ENCODE data around the gene IRX3.
A peak's percentile ranks its signal among the peaks of the same experiment; 100 is the strongest.

The IRX3 gene

DNA sequence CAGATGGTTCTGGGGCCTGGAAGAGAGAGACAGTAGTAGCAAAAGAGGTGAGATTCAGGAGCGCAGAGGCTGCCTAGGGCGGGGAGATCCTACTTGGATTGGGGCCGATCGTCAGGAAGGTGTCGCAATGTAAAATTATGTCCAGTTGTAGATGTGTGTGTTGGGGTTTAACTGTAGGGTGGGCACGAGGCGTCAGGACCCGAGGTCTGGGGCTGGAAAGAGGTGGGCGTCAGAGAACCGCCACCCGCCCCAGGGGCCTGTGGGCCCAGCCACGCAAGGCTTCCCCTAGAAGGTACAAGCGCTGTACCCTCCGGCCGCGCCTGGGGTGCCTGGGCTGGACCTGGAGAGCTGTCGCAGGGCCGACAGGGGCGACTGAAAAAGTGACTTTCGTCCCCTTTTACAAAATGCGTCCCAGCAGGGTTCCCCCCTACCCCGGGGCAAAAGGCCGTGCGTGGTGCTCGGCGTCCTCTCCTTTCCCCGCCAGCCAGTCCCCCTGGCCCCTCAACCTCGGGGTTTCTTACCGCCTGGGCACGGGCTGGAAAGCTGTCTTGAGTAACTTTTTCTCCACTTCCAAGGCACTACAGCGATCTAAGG lies 2.8 kb downstream of the IRX3 start:
- TF ChIP-seq, protein P1, sequence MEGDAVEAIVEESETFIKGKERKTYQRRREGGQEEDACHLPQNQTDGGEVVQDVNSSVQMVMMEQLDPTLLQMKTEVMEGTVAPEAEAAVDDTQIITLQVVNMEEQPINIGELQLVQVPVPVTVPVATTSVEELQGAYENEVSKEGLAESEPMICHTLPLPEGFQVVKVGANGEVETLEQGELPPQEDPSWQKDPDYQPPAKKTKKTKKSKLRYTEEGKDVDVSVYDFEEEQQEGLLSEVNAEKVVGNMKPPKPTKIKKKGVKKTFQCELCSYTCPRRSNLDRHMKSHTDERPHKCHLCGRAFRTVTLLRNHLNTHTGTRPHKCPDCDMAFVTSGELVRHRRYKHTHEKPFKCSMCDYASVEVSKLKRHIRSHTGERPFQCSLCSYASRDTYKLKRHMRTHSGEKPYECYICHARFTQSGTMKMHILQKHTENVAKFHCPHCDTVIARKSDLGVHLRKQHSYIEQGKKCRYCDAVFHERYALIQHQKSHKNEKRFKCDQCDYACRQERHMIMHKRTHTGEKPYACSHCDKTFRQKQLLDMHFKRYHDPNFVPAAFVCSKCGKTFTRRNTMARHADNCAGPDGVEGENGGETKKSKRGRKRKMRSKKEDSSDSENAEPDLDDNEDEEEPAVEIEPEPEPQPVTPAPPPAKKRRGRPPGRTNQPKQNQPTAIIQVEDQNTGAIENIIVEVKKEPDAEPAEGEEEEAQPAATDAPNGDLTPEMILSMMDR (IDR thresholded peaks at IDR 0.05; ENCODE audit: low read depth, low read length): no peak
- H3K4me3 ChIP-seq (replicated peaks in 1 of 2; ENCODE audit: low read depth in 2 of 2, low read length in 2 of 2): peak overlapping the region; percentile 23 to 79
- DNase-seq (ENCODE audit: low read depth in 2 of 2): no peak

DNA sequence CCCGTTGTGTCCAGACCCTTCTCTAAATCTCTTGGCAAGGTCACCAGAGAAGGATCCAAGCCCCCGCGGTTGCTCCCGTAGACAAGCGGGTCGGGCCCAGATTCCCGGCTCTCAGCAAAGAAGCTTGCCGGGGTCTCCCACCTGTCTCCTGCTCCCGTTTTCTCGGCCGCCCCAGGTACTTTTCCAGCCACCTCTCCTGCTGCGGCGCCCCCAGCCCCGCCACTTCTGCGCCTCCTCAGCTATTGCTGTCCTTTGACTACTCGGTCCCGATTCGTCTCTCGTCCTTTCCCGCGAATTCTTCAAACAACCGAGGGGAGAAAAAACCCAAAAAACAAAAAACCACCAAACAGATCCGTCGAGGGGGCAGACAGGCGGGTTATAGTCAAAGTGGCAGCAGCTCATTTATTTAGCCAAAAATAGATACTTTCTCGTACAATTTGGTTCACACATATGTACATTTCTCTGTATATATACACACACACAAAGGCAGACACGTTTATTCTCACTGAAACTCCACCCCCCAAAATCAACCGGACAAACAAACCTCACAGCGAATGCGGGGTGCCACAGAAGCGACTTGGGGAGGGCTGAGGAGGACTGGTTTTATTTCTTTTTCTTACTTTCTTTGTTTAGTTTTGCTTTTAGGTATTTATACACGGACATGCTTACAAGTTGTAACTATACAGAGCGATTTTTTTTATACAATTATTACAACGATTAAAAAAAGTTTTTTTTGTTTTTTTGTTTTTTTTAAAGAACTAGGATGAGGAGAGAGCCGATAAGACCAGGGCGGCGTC lies 3.5 kb downstream of the IRX3 start:
- TF ChIP-seq, protein P1 (IDR thresholded peaks at IDR 0.05; ENCODE audit: low read depth, low read length): no peak
- no peak for DNase-seq (ENCODE audit: low read depth in 2 of 2)
- no peak overlapping the region for H3K4me3 ChIP-seq (replicated peaks in 1 of 2; ENCODE audit: low read depth in 2 of 2, low read length in 2 of 2)

DNA sequence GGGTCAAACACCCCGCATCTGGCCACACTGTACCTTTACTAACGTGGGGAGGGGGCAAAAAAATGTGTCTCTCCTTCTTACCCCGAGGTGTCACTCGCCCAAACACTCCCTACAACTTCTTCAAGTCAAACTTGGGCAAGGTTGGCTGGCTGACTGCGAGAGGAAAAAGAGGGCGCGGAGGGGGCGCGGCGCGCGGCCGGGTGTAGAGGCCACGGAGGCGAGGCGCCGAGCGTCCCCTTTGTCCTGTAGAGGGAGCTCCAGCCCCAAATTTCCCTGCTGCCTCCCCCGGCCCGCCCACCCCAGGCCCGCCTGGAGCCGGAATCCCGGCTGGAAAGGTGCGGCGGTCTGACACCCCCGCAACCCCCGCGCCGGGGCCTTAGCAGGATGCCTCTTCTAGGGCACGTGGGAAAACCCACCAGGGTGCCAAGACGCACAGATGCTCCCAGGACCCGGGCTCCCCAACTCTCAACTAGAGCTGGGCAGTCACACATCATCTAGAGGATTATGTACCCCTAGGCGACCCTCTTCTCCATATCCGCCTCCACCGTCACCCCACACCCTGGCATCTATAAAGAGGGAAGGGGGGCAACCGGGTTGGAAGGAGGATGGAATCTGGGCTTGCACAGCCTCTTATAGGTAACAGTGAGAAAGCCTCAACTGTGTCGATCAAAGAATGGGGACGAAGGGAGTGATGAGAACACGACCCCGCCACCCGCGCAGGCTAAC lies 4.2 kb downstream of the IRX3 start:
- DNase-seq (ENCODE audit: low read depth in 2 of 2): peak in 1 of 2 donors; percentile 53
- no peak overlapping the region for H3K4me3 ChIP-seq (replicated peaks in 1 of 2; ENCODE audit: low read depth in 2 of 2, low read length in 2 of 2)
- TF ChIP-seq, protein P1 (IDR thresholded peaks at IDR 0.05; ENCODE audit: low read depth, low read length): peak; percentile 14

- TF ChIP-seq, protein P1 (IDR thresholded peaks at IDR 0.05; ENCODE audit: low read depth, low read length): no peak
- no peak for DNase-seq (ENCODE audit: low read depth in 2 of 2)
- no peak overlapping the region for H3K4me3 ChIP-seq (replicated peaks in 1 of 2; ENCODE audit: low read depth in 2 of 2, low read length in 2 of 2)
Measured at GRCh38 chr16:54281535-54282201, 4.9 kb downstream of the IRX3 start.

DNA sequence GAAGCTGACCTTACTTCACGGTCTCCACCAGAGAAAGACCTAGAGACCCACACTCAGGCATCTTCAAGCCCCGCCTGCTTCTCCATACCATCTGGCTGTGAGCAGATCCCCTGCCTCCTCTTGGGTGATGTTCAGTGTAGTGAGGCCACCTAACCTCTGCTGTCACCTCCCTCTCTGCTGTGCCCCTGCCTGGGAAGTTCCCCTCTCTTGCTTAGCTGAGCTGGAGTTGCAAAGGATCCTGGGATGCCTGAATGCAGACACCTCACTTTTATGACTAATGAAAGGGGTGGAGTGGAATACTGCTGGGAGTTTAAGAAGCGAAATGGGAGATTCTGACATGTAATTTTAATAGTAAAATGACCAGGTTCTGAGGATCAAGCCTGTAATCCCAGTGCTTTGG lies 5.8 kb downstream of the IRX3 start:
- peak in 1 of 2 donors; percentile 61 for DNase-seq (ENCODE audit: low read depth in 2 of 2)
- TF ChIP-seq, protein P1 (IDR thresholded peaks at IDR 0.05; ENCODE audit: low read depth, low read length): no peak
- H3K4me3 ChIP-seq (replicated peaks in 1 of 2; ENCODE audit: low read depth in 2 of 2, low read length in 2 of 2): no peak overlapping the region

DNA sequence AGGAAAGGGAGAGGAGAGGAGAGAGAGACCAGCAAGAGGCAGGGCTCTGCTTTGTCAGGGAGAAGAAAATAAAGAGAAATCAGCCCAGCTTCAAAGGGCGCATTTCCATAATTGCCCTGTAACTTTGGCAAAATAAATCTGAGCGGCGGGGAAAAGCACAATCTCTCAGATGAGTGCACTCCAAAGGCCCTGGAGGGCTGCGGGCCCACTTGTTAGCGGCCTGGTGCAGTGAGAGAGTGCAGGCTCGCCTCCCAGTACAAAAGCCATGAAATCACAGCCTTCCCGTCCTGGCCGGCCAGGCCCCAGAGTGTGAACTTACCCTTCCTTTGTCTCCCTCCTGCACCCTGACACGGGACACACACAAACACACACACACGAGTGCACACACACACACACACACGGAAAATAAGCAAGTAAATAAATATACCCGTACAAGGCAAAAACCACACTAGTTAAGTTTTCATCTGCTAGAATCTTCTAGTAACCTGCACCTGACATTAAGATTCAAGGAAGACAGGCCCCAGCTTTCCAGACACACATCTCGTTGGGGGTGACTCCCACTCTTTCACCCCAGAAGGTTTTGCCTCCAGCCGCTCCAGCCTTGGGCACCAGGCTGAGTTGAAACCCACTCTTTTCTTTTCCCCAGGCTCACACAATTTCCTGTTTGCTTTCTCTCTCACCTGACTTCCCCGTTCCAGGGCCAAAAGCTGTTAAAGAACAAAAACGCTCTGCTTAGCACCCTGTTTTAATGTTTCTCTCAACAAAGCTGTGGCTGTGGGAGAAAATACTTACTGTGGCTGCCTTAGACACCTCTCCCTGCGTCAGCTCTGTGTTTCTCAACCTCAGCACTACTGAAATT lies 8.5 kb downstream of the IRX3 start:
- no peak overlapping the region for H3K4me3 ChIP-seq (replicated peaks in 1 of 2; ENCODE audit: low read depth in 2 of 2, low read length in 2 of 2)
- no peak for DNase-seq (ENCODE audit: low read depth in 2 of 2)
- TF ChIP-seq, protein P1 (IDR thresholded peaks at IDR 0.05; ENCODE audit: low read depth, low read length): no peak

All from cardiac fibroblast (primary cell).